Testis (tissue), 2 donors: Measurements from ENCODE around the gene PCSK7.

Experiments used
- POLR2A ChIP-seq: fragments of 450-650 bp; IDR thresholded peaks from one replicate; pipeline ENCODE4 v1.6.1; 2017; ENCODE audit warnings: antibody characterized with exemption, mild to moderate bottlenecking, moderate library complexity
- TF ChIP-seq, protein P1 (sequence below), 3 experiments: fragments of 450-650 bp in 2 of 3; fragments of 200-600 bp in 1 of 3; sonication (generic) in 1 of 3; IDR thresholded peaks; one replicate each; pipeline ENCODE4 v1.5.1; 2016 to 2019; ENCODE audit warnings: antibody characterized with exemption in 3 of 3, mild to moderate bottlenecking in 2 of 3, moderate library complexity in 1 of 3

DNA sequence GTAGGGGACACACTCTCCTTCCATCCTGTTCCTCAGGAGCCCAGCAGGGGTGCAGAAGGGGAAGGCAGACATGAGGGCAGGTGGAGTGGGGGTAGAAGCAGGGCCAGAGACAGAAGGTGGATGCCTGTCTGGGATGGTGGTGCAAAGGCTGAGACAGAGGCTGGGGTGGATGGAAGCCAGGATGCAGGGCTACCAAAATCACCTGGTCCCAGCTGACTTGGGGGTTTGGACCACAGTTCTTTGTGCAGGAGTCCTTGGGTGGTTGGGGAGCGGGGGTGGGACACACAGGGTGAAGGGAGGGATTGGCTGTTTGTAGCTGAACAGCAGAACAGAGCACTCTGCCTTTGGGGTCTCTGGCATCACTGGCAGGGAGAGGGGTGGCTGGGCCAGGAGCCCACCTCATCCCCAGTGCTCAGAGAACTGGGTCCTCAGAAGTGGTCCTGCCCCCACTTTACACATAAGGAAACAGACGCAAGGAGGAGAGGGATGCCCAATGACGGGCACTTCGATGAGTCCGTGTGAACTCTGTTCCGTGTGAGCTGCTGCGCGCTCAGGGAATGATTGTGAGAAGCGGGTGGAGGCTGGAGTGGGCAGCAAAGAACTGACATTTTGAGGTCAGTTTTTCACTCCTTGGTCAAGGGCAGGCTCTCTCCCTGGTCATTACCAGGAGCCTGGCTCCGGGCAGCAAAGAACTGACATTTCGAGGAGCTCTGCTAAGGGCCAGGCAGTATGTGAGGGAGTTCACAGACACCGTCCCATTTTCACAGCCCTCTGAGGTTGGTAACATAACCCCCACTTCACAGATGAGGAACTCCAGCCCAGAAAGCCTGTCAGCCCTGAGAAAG lies 30.8 kb downstream of the PCSK7 start:
- TF ChIP-seq, protein P1, sequence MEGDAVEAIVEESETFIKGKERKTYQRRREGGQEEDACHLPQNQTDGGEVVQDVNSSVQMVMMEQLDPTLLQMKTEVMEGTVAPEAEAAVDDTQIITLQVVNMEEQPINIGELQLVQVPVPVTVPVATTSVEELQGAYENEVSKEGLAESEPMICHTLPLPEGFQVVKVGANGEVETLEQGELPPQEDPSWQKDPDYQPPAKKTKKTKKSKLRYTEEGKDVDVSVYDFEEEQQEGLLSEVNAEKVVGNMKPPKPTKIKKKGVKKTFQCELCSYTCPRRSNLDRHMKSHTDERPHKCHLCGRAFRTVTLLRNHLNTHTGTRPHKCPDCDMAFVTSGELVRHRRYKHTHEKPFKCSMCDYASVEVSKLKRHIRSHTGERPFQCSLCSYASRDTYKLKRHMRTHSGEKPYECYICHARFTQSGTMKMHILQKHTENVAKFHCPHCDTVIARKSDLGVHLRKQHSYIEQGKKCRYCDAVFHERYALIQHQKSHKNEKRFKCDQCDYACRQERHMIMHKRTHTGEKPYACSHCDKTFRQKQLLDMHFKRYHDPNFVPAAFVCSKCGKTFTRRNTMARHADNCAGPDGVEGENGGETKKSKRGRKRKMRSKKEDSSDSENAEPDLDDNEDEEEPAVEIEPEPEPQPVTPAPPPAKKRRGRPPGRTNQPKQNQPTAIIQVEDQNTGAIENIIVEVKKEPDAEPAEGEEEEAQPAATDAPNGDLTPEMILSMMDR (IDR thresholded peaks at IDR 0.05): no peak
- TF ChIP-seq POLR2A: no peak
